Suppressor macrophage treated with lipopolysaccharide for 1 hour (primary cell): Measurements from ENCODE around the gene ELOB.

Experiments used
- DNase-seq, 3 donors: peaks; one replicate each; pipeline ENCODE4 v3.0.0-alpha.2; 2020 to 2022

The ELOB gene

GRCh38 chr16:2767140-2767731 is 9.8 kb downstream of the ELOB start:
- DNase-seq = no peak

GRCh38 chr16:2766430-2767139 is 10.5 kb downstream of the ELOB start:
- DNase-seq = no peak

- DNase-seq = no peak
Observed at GRCh38 chr16:2765462-2766404, 11.3 kb downstream of the ELOB start.

- no peak for DNase-seq
Observed at GRCh38 chr16:2764718-2765117, 12.4 kb downstream of the ELOB start.

DNA sequence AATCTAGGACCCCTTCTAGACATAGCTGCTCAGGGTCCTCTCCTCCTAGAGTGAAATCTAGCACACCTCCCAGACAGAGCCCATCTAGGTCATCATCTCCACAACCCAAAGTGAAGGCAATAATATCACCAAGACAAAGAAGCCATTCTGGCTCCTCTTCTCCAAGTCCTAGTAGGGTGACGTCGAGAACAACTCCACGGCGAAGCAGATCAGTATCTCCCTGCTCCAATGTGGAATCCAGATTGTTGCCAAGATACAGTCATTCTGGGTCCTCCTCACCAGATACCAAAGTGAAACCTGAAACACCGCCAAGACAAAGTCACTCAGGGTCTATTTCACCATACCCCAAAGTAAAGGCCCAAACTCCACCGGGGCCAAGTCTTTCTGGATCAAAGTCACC is 13.9 kb downstream of the ELOB start:
- no peak for DNase-seq

- no peak for DNase-seq
Observed at GRCh38 chr16:2762711-2763110, 14.4 kb downstream of the ELOB start.

DNA sequence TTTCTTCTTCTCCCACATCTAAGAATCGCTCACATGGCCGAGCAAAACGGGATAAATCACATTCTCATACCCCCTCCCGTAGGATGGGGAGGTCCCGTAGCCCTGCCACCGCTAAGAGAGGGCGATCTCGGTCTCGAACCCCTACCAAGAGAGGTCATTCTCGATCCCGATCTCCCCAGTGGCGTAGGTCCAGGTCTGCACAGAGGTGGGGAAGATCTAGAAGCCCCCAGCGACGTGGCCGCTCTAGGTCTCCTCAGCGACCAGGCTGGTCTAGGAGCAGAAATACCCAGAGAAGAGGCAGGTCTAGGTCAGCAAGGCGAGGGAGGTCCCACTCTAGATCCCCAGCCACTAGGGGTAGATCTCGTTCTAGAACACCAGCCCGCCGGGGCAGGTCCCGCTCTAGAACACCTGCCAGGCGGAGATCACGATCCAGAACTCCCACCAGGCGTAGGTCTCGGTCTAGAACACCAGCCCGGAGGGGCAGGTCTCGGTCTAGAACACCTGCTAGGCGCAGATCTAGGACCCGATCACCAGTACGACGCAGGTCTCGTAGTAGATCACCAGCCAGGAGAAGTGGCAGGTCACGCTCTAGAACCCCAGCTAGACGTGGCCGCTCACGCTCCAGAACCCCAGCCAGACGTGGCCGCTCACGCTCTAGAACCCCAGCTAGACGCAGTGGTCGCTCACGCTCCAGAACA is 15.0 kb downstream of the ELOB start:
- DNase-seq = no peak

- no peak for DNase-seq
Observed at GRCh38 chr16:2761472-2761871, 15.6 kb downstream of the ELOB start.

- no peak for DNase-seq
Observed at GRCh38 chr16:2757344-2757743, 19.7 kb downstream of the ELOB start.

- DNase-seq = no peak
Observed at GRCh38 chr16:2756288-2757015, 20.6 kb downstream of the ELOB start.

DNA sequence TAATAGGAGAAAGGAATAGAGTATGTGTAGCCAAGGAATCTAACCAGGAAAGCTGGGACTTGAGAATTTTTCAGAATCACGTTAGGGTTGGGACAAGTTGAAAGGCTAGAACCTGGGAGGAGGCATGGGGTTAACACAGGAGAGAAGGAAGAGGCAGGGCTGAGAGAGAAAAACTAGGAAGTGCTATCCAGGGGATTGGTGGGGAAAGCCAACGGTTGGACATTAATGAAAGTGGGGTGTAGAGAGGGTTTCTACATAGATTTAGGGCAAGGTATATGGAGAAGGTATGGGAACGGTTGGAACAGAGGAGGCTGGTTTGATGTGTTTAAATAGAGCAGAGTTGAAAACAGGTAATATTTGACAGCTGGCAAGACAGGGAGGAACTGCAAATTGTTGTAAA is 21.9 kb downstream of the ELOB start:
- no peak for DNase-seq

GRCh38 chr16:2753733-2754020 is 23.4 kb downstream of the ELOB start:
- peak; percentile 49 to 54 (median 52) for DNase-seq

DNA sequence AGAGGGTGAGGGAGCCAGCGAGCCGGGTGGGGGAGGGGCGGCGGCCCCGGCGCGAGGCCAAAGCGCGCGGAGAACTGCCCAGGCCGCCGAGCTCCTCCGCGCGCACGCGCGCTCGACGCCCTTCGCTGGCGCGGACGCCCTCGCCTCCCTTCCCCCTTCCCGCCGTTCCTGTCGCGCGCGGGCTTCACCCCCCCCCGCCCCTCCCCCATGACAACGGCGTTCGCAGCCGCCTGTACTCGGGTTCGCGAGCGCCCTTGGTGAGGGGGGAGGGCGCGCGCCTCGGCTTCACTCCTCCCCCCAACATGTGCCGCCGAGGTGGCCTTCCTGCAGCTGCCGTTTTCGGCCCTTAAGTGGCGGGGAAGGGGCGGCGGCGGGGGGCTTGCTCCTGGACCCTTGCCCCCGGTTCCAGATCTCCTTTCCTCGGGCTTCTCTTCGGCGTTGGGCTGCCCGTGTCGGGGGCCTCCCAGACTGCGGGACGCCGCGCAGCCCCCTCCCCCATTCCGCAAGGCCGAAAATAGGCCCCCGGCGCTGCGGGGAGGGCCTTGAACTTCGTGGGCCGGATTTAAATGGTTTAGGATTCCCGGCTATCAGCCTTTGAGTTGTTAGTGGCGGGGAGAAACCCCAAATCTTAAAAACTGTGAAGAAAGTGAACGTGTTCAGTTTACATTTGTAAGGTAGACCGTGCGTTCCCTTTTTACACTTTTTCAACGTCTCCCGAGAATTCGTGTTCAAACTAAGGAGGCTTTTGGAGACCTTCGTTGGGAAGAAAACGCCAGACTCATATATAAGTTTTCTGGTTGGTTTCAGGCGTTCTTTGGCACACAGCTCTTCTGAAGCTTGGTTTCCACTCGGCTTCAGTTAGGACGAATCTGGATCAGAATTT is 24.0 kb downstream of the ELOB start:
- DNase-seq = peak; percentile 80 to 95 (median 90)

DNA sequence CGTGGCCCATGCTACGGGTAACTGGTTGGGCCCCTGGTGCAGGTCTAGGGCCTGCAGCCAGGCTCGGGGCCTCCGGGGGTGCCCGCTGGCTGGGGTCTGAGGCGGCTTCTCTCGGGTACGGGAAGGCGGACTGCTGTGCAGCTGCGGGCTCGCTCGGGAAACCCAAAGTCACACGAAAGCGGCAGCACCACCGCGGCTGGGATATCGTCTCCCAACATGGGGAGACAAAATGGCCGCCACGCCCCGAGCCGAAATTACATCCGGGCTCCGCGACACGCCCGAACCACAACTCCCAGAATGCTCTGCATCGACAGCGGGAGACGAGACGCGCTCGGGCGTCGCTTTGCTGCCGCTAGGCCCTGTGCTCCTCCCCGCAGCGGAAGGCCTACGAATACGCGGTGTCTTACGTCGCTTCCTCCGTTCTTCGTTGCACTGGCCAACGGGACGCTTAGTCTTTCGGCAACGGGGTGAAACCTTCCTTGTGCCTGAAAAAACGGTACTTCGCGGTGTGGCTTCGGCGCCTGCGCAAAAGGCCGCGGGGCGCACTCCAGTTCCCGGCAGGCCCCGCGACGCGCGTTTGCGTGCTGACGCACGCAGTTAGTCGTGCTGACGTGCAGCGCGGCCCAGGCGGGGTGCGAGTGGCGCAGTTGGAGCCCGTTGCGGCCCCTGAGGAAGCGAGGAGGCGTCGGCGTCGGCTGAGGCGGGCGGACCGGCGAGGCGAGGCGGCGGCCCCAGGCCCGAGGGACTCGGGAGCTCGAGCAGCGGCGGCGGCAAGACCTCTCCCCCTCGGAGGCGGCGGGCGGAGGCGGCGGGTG is 24.8 kb downstream of the ELOB start, which contains the start of gene SRRM2:
TSS of gene SRRM2 (plus strand) at position 604 of the 815 bp plus-strand sequence. CDS start 3,727 bp downstream, outside the sequence.
- peak; percentile 97 to 99 (median 99) for DNase-seq

DNA sequence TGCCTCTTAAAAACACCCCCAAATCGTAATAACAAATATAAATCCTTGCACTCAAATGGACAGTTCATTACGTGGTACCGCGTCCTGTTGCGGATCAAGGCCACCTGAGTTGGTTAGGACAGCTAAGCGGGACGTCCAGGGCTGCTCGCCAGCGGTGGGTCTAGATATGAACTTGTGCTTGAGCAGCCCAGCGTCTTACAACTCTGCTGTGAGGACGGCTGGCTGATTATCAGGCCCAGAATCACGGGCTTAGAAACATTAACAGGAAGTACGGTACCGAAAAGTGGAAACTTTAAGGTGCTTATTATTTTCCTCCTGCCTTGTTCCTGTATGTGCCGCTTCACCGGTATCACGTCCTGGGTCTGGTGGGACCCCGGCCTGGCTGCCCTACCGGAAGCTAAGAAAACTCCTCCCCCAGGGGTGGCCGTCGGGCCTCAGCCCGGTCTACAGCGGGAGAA is 25.5 kb downstream of the ELOB start:
- DNase-seq = no peak

GRCh38 chr16:2749936-2750335 is 27.1 kb downstream of the ELOB start:
- no peak for DNase-seq

DNA sequence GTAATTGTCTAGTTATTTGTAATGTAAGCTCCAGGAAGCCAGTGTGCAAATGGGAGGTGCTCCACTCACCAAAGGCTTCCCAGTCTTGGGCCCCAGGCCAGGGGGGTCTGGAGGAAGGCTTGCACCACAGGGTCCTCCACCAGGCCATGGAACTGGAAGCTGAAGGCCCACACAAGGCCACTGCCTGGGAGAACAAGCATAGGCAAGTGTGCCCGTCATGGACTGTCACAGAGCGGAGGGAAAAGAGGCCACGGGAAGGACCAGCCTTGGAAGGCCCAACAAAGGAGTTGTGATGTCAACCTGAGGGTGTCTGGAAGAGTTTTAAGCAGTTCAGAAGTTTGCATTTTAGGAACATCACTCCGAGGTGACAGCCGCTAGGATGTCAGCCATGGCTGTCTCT is 27.6 kb downstream of the ELOB start:
- DNase-seq = no peak

DNA sequence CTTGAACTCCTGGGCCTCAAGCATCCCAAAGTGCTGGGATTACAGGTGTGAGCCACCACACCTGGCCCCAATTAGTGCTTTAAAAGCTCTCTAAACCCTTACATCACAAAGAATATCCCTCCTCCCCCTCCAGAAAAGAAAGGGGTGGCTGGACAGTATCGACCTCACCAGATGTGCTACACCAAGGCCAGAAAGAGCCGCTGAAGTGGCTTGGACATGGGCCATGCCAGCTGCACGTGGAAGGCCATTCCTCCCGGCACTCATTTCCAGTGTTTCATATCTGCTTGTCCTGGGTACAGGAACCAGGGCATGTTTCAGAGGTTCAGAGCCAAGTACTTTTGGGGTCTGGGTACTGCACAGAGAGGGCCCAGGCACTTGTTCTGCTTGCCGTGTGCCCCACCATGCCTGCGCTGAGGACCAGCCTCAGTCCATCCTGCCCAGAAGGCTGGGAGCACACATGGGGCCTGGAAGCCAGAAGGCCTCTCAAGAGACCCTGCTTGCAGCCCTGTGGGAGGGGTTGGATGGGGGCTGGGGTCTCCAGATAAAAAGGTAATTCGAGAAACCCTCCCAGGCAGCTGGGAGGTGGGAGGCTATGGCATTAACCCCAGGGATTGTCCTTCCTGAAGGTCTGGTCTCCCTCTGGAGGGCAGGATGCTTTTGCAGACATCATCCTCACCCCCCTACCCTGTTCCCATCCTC is 28.2 kb downstream of the ELOB start:
- no peak for DNase-seq

GRCh38 chr16:2745961-2746360 is 31.1 kb downstream of the ELOB start:
- no peak for DNase-seq
